Measurements from ENCODE around the gene LHX4. TPM values are rescaled to one million over a fixed set of nuclear protein-coding genes. Genes with fewer than 3 reads are reported as not detected.
"Not testable (repeated sequence)": the region's sequence is repeated elsewhere in the genome, so short reads cannot be mapped to it uniquely, and the experiment has no call there.

Gene LHX4
- total and polyA plus RNA-seq, 2 experiments from 2014 or later, result 0.30 TPM; not detected in 1

DNA sequence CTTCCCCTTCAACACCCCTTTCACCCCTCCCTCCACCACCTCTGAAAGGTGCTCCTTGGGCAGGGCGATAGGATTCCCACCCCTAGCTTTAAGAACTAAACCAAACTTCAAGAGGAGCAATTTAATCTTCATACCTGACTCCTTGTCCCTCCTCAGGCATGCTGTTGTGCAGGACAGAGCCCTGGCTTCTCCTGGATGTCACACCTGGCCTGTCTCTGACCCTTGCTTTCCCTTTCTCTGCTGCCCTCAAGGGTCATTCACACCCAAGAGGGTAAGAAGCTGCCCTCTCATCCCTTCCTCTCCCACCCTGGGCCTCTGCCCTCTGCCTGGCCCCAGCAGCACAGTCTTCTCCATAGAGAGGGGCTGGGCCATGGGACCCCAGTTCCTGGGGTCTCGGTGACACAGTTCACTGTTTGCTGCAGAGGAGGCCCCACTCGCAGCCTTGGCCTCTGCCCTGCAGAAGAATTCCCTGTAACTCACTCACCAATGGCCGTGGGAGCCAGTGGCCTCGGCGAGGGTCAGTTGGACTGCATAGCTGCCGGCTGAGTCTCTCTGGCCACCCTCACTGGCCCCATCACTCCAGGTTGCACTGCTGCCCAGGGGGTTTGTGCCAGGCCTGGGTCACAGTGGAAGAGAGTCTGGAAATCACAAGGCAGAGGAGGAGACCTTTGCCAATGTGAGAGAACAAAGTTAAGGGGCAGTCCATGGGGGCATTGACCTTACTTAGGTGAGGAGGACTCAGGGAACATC lies 28.4 kb upstream of the LHX4 start:
- Histone ChIP-seq H3K27me3 (replicated peaks; ENCODE audit: insufficient read depth) (no peaks in the 10 kb centered on the region), H2AFZ (no peak overlapping the region), H3K9me2 (ENCODE audit: insufficient read depth) (no peaks in the 10 kb centered on the region), H3K4me1 (ENCODE audit: insufficient read depth) (no peaks in the 10 kb centered on the region), H3F3A (ENCODE audit: insufficient read depth) (no peaks in the 10 kb centered on the region), H3K27ac (no peak overlapping the region), H3K79me2 (ENCODE audit: insufficient read depth) (no peaks in the 10 kb centered on the region), H4K20me1 (ENCODE audit: insufficient read depth) (no peaks in the 10 kb centered on the region), H3K4me3 (no peak overlapping the region), H3K4me2 (ENCODE audit: unreplicated experiment) (no peak overlapping the region), H3K9me3 (ENCODE audit: low read depth) (no peaks in the 10 kb centered on the region), H3K36me3 (ENCODE audit: low read depth) (no peaks in the 10 kb centered on the region; the same call in 1 of the 2 replicates), H3K9ac (no peak overlapping the region)
- WGBS, 2 experiments (ENCODE audit: low coverage in 1 of 2, low lambda C conversion rate in 2 of 2, missing lambda C conversion rate in 2 of 2), result 84 to 87% methylated on average over 7 of the region's 7 CpGs
- DNase-seq, result no peak
- in situ Hi-C loops (cut with MboI), result no loop called here
- TF ChIP-seq EZH2phosphoT487 (IDR thresholded peaks at IDR 0.05; ENCODE audit: insufficient read depth, low read depth) (no peak), EZH2 (IDR thresholded peaks at IDR 0.05; ENCODE audit: insufficient read depth, poor library complexity, severe bottlenecking) (no peak)

DNA sequence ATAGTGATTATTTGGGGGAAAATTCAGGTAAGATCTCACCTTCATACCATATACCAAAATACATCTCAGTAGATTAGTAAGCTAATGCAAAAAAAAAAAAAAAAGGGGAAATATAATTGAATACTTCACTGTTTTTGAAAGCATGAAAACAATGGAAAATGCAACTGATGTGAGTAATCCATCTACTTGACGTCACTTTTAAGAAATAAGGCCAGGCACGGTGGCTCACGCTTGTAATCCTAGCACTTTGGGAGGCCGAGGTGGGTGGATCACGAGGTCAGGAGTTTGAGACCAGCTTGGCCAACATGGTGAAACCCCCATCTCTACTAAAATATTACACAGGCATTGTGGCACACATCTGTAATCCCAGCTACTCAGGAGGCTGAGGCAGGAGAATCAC lies 27.5 kb upstream of the LHX4 start:
- H3K36me3 ChIP-seq (ENCODE audit: low read depth); H3K4me2 ChIP-seq (ENCODE audit: unreplicated experiment); H3K9me3 ChIP-seq (ENCODE audit: low read depth); H3K9ac ChIP-seq; H3F3A ChIP-seq (ENCODE audit: insufficient read depth); H2AFZ ChIP-seq; H3K9me2 ChIP-seq (ENCODE audit: insufficient read depth); H3K27me3 ChIP-seq (replicated peaks; ENCODE audit: insufficient read depth); H3K27ac ChIP-seq; H3K4me3 ChIP-seq; H3K4me1 ChIP-seq (ENCODE audit: insufficient read depth); H3K79me2 ChIP-seq (ENCODE audit: insufficient read depth); in situ Hi-C loops (cut with MboI); DNase-seq; H4K20me1 ChIP-seq (ENCODE audit: insufficient read depth): not testable (repeated sequence)
- 88 to 93% methylated on average over 5 of the region's 5 CpGs for WGBS, 2 experiments (ENCODE audit: low coverage in 1 of 2, low lambda C conversion rate in 2 of 2, missing lambda C conversion rate in 2 of 2)

DNA sequence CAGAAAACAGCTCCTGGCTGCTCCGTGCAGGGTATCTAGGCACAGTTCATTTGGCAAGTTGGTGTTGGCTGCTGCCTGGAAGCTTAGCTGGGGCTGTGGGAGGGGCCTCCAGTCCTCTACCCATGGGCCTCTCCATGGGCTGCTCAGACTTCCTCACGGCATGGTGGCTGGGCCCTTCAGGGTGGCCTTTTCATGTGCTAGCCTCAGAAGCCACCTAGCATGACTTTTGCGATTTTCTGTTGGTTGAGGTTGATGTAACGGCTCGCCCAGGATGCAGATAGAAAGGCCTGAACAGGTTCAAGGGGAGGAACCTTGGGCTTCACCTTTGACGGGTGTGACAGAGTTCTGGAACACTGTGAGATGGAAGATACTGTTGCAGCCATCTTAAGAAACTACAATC lies 25.8 kb upstream of the LHX4 start:
- no peaks in the 10 kb centered on the region for H3K79me2 ChIP-seq (ENCODE audit: insufficient read depth)
- H3K27ac ChIP-seq, result no peak overlapping the region
- no peak overlapping the region for H3K9ac ChIP-seq
- H3K9me3 ChIP-seq (ENCODE audit: low read depth), result no peaks in the 10 kb centered on the region
- H2AFZ ChIP-seq, result no peak overlapping the region
- no peaks in the 10 kb centered on the region for H3K27me3 ChIP-seq (replicated peaks; ENCODE audit: insufficient read depth)
- H3K9me2 ChIP-seq (ENCODE audit: insufficient read depth), result no peaks in the 10 kb centered on the region
- no peak overlapping the region for H3K4me2 ChIP-seq (ENCODE audit: unreplicated experiment)
- no peak overlapping the region for H3K4me3 ChIP-seq
- in situ Hi-C loops (cut with MboI), result no loop called here
- WGBS, 2 experiments (ENCODE audit: low coverage in 1 of 2, low lambda C conversion rate in 2 of 2, missing lambda C conversion rate in 2 of 2), result 71 to 81% methylated on average over 6 of the region's 6 CpGs
- TF ChIP-seq EZH2phosphoT487 (IDR thresholded peaks at IDR 0.05; ENCODE audit: insufficient read depth, low read depth) (no peak), EZH2 (IDR thresholded peaks at IDR 0.05; ENCODE audit: insufficient read depth, poor library complexity, severe bottlenecking) (no peak)
- no peaks in the 10 kb centered on the region for H3K4me1 ChIP-seq (ENCODE audit: insufficient read depth)
- H4K20me1 ChIP-seq (ENCODE audit: insufficient read depth), result no peaks in the 10 kb centered on the region
- H3F3A ChIP-seq (ENCODE audit: insufficient read depth), result no peaks in the 10 kb centered on the region
- no peaks in the 10 kb centered on the region for H3K36me3 ChIP-seq (ENCODE audit: low read depth)
- no peak for DNase-seq

GRCh38 chr1:180206581-180206980 lies 23.5 kb upstream of the LHX4 start:
- Histone ChIP-seq H3K9me2 (ENCODE audit: insufficient read depth) (no peaks in the 10 kb centered on the region), H3K4me3 (no peak overlapping the region), H3K27me3 (replicated peaks; ENCODE audit: insufficient read depth) (no peaks in the 10 kb centered on the region), H3K9ac (no peak overlapping the region), H3K4me1 (ENCODE audit: insufficient read depth) (no peaks in the 10 kb centered on the region), H3K27ac (no peak overlapping the region), H4K20me1 (ENCODE audit: insufficient read depth) (no peaks in the 10 kb centered on the region), H3K9me3 (ENCODE audit: low read depth) (no peaks in the 10 kb centered on the region), H3K79me2 (ENCODE audit: insufficient read depth) (no peaks in the 10 kb centered on the region), H3K4me2 (ENCODE audit: unreplicated experiment) (no peak overlapping the region), H3K36me3 (ENCODE audit: low read depth) (no peaks in the 10 kb centered on the region), H2AFZ (no peak overlapping the region), H3F3A (ENCODE audit: insufficient read depth) (no peaks in the 10 kb centered on the region)
- in situ Hi-C loops (cut with MboI), result no loop called here
- no peak for DNase-seq
- 86 to 91% methylated on average over 3 of the region's 3 CpGs for WGBS, 2 experiments (ENCODE audit: low coverage in 1 of 2, low lambda C conversion rate in 2 of 2, missing lambda C conversion rate in 2 of 2)
- TF ChIP-seq EZH2 (IDR thresholded peaks at IDR 0.05; ENCODE audit: insufficient read depth, poor library complexity, severe bottlenecking), result no peak
- no peak for TF ChIP-seq EZH2phosphoT487 (IDR thresholded peaks at IDR 0.05; ENCODE audit: insufficient read depth, low read depth)

DNA sequence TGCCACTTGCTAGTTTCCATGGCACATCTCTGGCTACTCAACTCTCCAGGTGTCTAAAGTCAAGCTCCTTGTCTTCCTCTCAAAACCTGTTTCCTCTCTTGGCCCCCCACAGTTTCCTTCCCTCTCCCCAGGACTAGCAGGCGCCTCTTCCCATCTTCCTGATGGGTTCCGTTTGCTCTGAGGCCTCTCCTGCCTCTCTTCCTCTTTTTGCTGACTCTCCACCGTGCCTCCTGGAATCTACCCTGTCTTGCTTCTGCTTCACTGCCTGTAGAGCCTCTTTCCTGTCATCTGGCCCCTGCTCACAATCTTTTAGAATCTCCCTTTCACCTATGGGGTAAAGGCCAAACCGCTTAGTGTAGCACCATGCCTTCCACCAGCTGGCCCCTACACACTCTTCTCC lies 21.8 kb upstream of the LHX4 start:
- Histone ChIP-seq H3K9me3 (ENCODE audit: low read depth) (no peaks in the 10 kb centered on the region), H3K4me1 (ENCODE audit: insufficient read depth) (no peaks in the 10 kb centered on the region), H4K20me1 (ENCODE audit: insufficient read depth) (no peaks in the 10 kb centered on the region), H2AFZ (no peak overlapping the region), H3K9me2 (ENCODE audit: insufficient read depth) (no peaks in the 10 kb centered on the region), H3K79me2 (ENCODE audit: insufficient read depth) (no peaks in the 10 kb centered on the region), H3K36me3 (ENCODE audit: low read depth) (no peaks in the 10 kb centered on the region), H3K9ac (no peak overlapping the region), H3F3A (ENCODE audit: insufficient read depth) (no peaks in the 10 kb centered on the region), H3K27me3 (replicated peaks; ENCODE audit: insufficient read depth) (no peaks in the 10 kb centered on the region), H3K4me2 (ENCODE audit: unreplicated experiment) (no peak overlapping the region), H3K27ac (no peak overlapping the region), H3K4me3 (no peak overlapping the region)
- no peak for TF ChIP-seq EZH2phosphoT487 (IDR thresholded peaks at IDR 0.05; ENCODE audit: insufficient read depth, low read depth)
- TF ChIP-seq EZH2 (IDR thresholded peaks at IDR 0.05; ENCODE audit: insufficient read depth, poor library complexity, severe bottlenecking), result no peak
- 81 to 88% methylated on average over 4 of the region's 4 CpGs for WGBS, 2 experiments (ENCODE audit: low coverage in 1 of 2, low lambda C conversion rate in 2 of 2, missing lambda C conversion rate in 2 of 2)
- no peak for DNase-seq
- in situ Hi-C loops (cut with MboI), result no loop called here
